Activated CD8-positive, alpha-beta memory T cell treated with anti-CD3 and anti-CD28 coated beads for 1 hour (primary cell): ENCODE results near the gene CCZ1B.
"Not testable (repeated sequence)": the region's sequence is repeated elsewhere in the genome, so short reads cannot be mapped to it uniquely, and the experiment has no call there.

ENCODE experiments used
- DNase-seq, 2 donors: peaks; one replicate each; pipeline ENCODE4 v3.0.0-alpha.2; 2020; ENCODE audit warnings: low read depth in 1 of 2; ENCODE audit errors: extremely low read depth in 1 of 2

The CCZ1B gene

GRCh38 chr7:6749335-6749734 is 76.7 kb downstream of the CCZ1B start:
- DNase-seq: not testable (repeated sequence)
